Activated CD8-positive, alpha-beta memory T cell treated with anti-CD3 and anti-CD28 coated beads, Interleukin-2, amount 50 U/mL, for 1 hour (primary cell): ENCODE data around the gene MTCL3.
"Not testable (repeated sequence)": the region's sequence is repeated elsewhere in the genome, so short reads cannot be mapped to it uniquely, and the experiment has no call there.

Experiments
- DNase-seq: peaks from one replicate; pipeline ENCODE4 v3.0.0-alpha.2; 2020; ENCODE audit errors: extremely low read depth

MTCL3 gene

GRCh38 chr6:127428562-127428961 lies 90.6 kb downstream of the MTCL3 start:
- DNase-seq, result not testable (repeated sequence)

GRCh38 chr6:127423921-127424320 lies 95.2 kb downstream of the MTCL3 start:
- no peak for DNase-seq
